Fibroblast of lung (primary cell): ENCODE measurements around the gene S1PR1. TPM values are rescaled to one million over a fixed set of nuclear protein-coding genes. Genes with fewer than 3 reads are reported as not detected.

ENCODE experiments used
- DNase-seq, 2 donors: peaks; one replicate each; pipeline versions ENCODE4 v3.0.0 to v3.0.0-alpha.2; 2010; ENCODE audit warnings: low read depth in 2 of 2
- H2AFZ ChIP-seq: 2 replicates; pipeline ENCODE4 v1.5.1; 2012; ENCODE audit warnings: low read length, control low read depth, inconsistent platforms
- H3K27ac ChIP-seq: 2 replicates; pipeline ENCODE4 v1.5.1; 2011; ENCODE audit warnings: low read length, control low read depth; ENCODE audit not compliant: insufficient read depth
- H3K27me3 ChIP-seq: 2 replicates; pipeline ENCODE4 v1.5.1; 2011; ENCODE audit warnings: mild to moderate bottlenecking, low read length; ENCODE audit not compliant: control insufficient read depth, insufficient read depth
- H3K36me3 ChIP-seq: 2 replicates; pipeline ENCODE4 v1.5.1; 2011; ENCODE audit warnings: low read length; ENCODE audit not compliant: control insufficient read depth, insufficient read depth
- H3K4me1 ChIP-seq: 2 replicates; pipeline ENCODE4 v1.5.1; 2011; ENCODE audit warnings: low read length; ENCODE audit not compliant: control insufficient read depth, insufficient read depth; ENCODE audit errors: extremely low read depth
- H3K4me2 ChIP-seq: 2 replicates; pipeline ENCODE4 v1.5.1; 2011; ENCODE audit warnings: low read length, control low read depth; ENCODE audit not compliant: insufficient read depth; ENCODE audit errors: extremely low read depth
- H3K4me3 ChIP-seq, 4 experiments: fragments of 200-600 bp in 1 of 4; sonication (generic) in 1 of 4; replicated peaks in 1 of 4; 2 replicates each; pipeline ENCODE4 v1.5.1; 2011 to 2016; ENCODE audit warnings: low read length in 4 of 4, low read depth in 3 of 4, mild to moderate bottlenecking in 3 of 4, control low read depth in 2 of 4, inconsistent platforms in 1 of 4, mixed read lengths in 1 of 4; ENCODE audit not compliant: insufficient read depth in 1 of 4; ENCODE audit errors: control extremely low read depth in 1 of 4
- H3K79me2 ChIP-seq: 2 replicates; pipeline ENCODE4 v1.5.1; 2012; ENCODE audit warnings: mild to moderate bottlenecking, low read length, inconsistent platforms; ENCODE audit not compliant: control insufficient read depth, insufficient read depth
- H3K9ac ChIP-seq: 2 replicates; pipeline ENCODE4 v1.5.1; 2011; ENCODE audit warnings: mild to moderate bottlenecking, low read length, control low read depth; ENCODE audit not compliant: insufficient read depth
- H3K9me3 ChIP-seq: 2 replicates; pipeline ENCODE4 v1.5.1; 2012; ENCODE audit warnings: low read depth, low read length; ENCODE audit not compliant: control insufficient read depth, insufficient read depth
- H4K20me1 ChIP-seq: 2 replicates; pipeline ENCODE4 v1.5.1; 2011; ENCODE audit warnings: low read length; ENCODE audit not compliant: control insufficient read depth, insufficient read depth; ENCODE audit errors: extremely low read depth
- CTCF ChIP-seq, 2 donors: IDR thresholded peaks in 1 of 2; conservative IDR thresholded peaks in 1 of 2; 1 replicate in 1 of 2; 2 replicates in 1 of 2; pipeline ENCODE4 v1.5.1; 2011 to 2012; ENCODE audit warnings: low read length in 2 of 2, control low read depth in 1 of 2, inconsistent platforms in 1 of 2, low read depth in 1 of 2, mild to moderate bottlenecking in 1 of 2
- EZH2 ChIP-seq: IDR thresholded peaks from 2 replicates; pipeline ENCODE4 v1.5.1; 2012; ENCODE audit warnings: low read length, control low read depth, mild to moderate bottlenecking; ENCODE audit errors: missing control alignments
- polyA plus RNA-seq, 2 donors: library from polyadenylated mRNA; depleted of rRNA in 1 of 2; stranded (reverse) in 1 of 2; unstranded in 1 of 2; fragments of >200 nt; gene quantifications; 2 replicates each; pipeline ENCODE4 v1.2.1, GENCODE V29; 2011 to 2012; ENCODE audit warnings: missing spikeins in 1 of 2
- total RNA-seq: library from RNA; depleted of rRNA; stranded (reverse); fragments of >200 nt; gene quantifications from 2 replicates; pipeline ENCODE4 v1.2.1, GENCODE V29; 2014

S1PR1 gene
- total and polyA plus RNA-seq, 2 donors (not counting 1 experiment from before 2014, with no cell fraction given) = 6.2 to 10.4 TPM

GRCh38 chr1:101194746-101195145, 42.1 kb upstream of the S1PR1 start:
- no peaks in the 10 kb centered on the region for H3K36me3 ChIP-seq
- no peak overlapping the region for H3K4me2 ChIP-seq
- no peak overlapping the region for H3K4me3 ChIP-seq
- H3K9ac ChIP-seq = no peak overlapping the region
- no peaks in the 10 kb centered on the region for H3K4me1 ChIP-seq
- no peak for DNase-seq
- TF ChIP-seq EZH2 = no peak
- no peaks in the 10 kb centered on the region for H3K79me2 ChIP-seq
- no peaks in the 10 kb centered on the region for H4K20me1 ChIP-seq
- no peaks in the 10 kb centered on the region for H3K27me3 ChIP-seq
- H2AFZ ChIP-seq = no peak overlapping the region
- no peaks in the 10 kb centered on the region for H3K9me3 ChIP-seq
- no peak overlapping the region for H3K27ac ChIP-seq

DNA sequence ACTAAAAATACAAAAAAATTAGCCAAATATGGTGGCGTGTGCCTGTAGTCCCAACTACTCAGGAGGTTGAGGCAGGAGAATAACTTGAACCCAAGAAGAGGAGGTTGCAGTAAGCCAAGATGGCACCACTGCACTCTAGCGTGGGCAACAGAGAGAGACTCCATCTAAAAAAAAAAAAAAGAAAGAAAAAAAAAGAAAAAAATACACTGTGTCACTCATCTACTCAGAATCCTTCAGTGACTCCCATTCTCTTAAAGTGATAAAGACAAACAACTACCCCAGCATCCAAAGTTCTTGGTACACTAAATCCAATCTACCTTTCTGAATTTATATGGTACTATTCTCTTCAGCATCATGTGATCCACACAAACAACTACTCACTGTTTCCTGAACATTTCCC, 40.2 kb upstream of the S1PR1 start:
- peaks cover 3% of the 10 kb centered on the region for H3K4me1 ChIP-seq
- DNase-seq = no peak
- H3K79me2 ChIP-seq = no peaks in the 10 kb centered on the region
- no peak overlapping the region for H3K4me2 ChIP-seq
- no peaks in the 10 kb centered on the region for H3K9me3 ChIP-seq
- no peaks in the 10 kb centered on the region for H3K36me3 ChIP-seq
- no peak overlapping the region for H3K4me3 ChIP-seq
- H2AFZ ChIP-seq = no peak overlapping the region
- H4K20me1 ChIP-seq = no peaks in the 10 kb centered on the region
- no peak for TF ChIP-seq EZH2
- TF ChIP-seq CTCF (conservative IDR thresholded peaks at IDR 0.05 in 1 of 2, IDR thresholded peaks at IDR 0.05 in 1 of 2; ENCODE audit: low read depth in 1 of 2, low read length in 2 of 2) = no peak
- no peaks in the 10 kb centered on the region for H3K27me3 ChIP-seq
- H3K27ac ChIP-seq = no peak overlapping the region
- no peak overlapping the region for H3K9ac ChIP-seq

- H3K4me3 ChIP-seq = no peak overlapping the region
- peaks cover 3% of the 10 kb centered on the region for H3K4me1 ChIP-seq
- H3K79me2 ChIP-seq = no peaks in the 10 kb centered on the region
- no peaks in the 10 kb centered on the region for H3K9me3 ChIP-seq
- H3K36me3 ChIP-seq = no peaks in the 10 kb centered on the region
- TF ChIP-seq EZH2 (no peak), CTCF (conservative IDR thresholded peaks at IDR 0.05 in 1 of 2, IDR thresholded peaks at IDR 0.05 in 1 of 2; ENCODE audit: low read depth in 1 of 2, low read length in 2 of 2) (no peak)
- no peak overlapping the region for H3K9ac ChIP-seq
- no peak overlapping the region for H3K4me2 ChIP-seq
- no peak for DNase-seq
- H3K27ac ChIP-seq = no peak overlapping the region
- H4K20me1 ChIP-seq = no peaks in the 10 kb centered on the region
- H3K27me3 ChIP-seq = no peaks in the 10 kb centered on the region
- H2AFZ ChIP-seq = no peak overlapping the region
Observed at GRCh38 chr1:101198842-101199636, 37.8 kb upstream of the S1PR1 start.
